Activated CD4-positive, alpha-beta T cell treated with anti-CD3 and anti-CD28 coated beads for 24 hours (primary cell): ENCODE measurements around the gene JUP.
A peak's percentile ranks its signal among the peaks of the same experiment; 100 is the strongest.
"Not testable (repeated sequence)": the region's sequence is repeated elsewhere in the genome, so short reads cannot be mapped to it uniquely, and the experiment has no call there.

ENCODE experiments used
- DNase-seq, 2 donors: peaks; one replicate each; pipeline ENCODE4 v3.0.0-alpha.2; 2020; ENCODE audit warnings: low read depth in 2 of 2

Gene JUP

DNA sequence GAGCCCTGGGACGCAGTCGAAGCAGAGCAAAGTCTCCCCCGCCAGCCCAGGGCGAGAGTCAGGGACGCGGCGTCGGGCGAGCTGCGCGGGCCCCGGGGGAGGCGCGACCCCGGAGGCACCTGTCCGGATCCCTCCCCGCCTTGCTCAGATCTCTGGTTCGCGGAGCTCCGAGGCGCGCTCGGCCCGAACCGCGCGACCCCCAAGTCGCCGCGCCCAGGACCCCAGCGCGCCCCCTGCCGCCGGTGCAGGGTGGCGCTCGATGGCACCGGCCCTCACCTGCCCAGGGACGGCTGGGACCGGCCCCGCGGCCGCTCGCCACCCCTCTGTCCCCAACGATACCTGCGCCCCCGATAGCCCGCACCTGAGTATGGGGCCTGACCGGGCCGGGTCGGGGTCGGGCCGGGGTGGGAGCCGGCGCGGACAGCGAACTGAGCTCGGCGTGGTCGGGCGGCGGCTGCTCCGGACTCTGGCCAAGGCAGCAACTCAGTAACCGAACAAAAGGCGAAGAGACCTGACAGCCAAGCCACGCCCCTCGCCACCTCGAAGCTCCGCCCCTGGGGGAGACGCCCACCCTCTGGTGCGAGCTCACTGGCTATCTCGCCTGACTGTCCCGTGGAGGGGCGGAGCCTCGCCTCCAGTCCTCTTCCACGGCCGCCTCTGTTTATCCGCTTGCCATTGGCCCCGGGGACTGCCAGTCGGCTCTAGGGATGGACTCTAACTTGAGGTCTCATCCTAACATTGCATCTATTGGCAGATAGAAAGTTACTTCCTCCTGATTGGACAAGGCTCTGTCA lies at the start of gene JUP:
JUP (minus strand) TSS at position 485 of the 794 bp plus-strand sequence. CDS start 14,857 bp downstream, outside the sequence.
- peak; percentile 82 to 91 for DNase-seq

DNA sequence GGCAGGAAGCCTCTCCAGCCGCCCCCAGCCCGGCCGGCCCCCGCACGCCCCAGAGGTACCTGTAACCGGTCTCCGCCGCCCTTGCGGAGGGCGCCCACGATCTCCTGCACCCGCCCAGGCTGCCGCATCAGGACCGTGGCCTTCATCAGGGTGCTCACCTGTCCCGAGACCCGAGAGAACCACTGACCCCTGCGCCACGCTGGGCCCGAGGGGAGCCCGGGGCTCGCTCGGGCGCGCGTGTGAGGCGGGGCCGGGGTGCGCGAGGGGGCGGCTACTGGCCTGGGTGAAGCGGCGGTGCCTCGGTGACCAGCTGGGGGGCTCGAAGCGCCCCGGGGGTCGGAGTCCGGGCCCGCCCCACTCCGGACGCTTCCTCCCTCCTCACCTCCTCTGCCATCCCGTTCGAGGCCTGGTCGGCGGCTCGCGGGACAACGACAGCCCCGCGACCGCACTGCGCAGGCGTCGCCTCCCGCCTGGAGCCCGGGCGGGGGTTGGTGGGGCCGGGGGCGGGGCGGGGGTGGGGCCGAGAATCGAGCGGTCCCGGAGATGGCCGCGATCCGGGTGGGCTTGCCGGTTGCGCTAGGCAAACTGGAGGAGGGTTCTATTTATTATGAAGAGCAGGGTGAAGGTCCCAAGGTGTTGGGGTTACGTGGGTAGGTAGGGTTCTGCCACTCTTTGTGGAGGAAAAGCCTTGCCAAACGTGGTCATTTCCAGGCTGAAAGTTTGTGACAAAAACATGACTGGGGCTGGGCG lies 49.5 kb upstream of the JUP start, which contains the start of gene NT5C3B:
NT5C3B (minus strand) TSS at position 433 of the 750 bp plus-strand sequence; CDS start at position 394, 39 bp downstream.
- peak; percentile 41 to 42 for DNase-seq

DNA sequence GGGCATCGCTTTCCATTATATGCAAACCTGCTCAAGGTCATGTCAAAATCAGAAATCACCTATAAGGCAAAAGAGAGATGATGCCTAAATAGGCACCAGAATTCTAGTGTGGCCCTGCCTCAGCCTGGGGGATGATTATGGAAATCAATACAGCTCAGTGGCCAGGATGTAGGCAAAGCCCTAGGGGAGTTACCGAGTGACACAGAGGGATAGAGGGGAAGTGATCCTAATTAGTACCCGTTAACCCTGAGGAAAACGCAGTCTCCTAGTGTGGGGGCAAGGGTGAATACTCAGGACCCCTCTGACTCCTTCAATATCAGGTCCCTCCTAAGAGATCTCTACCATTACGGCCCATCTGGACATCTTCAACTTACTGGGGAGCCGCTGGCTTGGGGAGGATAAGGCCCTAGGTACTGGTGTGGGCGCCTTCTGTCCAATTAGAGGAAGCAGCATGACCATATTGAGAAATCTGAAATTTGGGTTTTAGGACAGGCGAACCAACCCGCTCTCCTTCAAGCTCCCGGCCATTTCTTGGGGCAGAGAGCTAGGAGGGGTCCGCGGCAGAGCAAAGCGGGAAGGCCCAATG lies 48.8 kb upstream of the JUP start:
- no peak for DNase-seq

DNA sequence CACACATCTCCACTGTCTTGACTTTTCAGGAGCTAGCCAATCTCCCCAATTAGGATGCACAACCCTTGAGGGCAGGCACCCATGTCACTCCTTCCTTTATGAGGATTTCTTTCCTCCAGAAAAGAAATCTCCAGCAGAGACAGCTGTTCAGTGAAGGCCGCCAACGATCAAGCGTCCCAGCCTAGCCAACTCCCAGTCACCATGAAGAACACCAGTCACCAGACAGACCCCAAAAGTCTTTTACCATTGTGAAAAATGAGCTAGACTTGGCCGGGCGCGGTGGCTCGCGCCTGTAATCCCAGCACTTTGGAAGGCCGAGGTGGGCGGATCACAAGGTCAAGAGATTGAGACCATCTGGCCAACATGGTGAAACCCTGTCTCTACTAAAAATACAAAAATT lies 43.5 kb upstream of the JUP start:
- not testable (repeated sequence) for DNase-seq

DNA sequence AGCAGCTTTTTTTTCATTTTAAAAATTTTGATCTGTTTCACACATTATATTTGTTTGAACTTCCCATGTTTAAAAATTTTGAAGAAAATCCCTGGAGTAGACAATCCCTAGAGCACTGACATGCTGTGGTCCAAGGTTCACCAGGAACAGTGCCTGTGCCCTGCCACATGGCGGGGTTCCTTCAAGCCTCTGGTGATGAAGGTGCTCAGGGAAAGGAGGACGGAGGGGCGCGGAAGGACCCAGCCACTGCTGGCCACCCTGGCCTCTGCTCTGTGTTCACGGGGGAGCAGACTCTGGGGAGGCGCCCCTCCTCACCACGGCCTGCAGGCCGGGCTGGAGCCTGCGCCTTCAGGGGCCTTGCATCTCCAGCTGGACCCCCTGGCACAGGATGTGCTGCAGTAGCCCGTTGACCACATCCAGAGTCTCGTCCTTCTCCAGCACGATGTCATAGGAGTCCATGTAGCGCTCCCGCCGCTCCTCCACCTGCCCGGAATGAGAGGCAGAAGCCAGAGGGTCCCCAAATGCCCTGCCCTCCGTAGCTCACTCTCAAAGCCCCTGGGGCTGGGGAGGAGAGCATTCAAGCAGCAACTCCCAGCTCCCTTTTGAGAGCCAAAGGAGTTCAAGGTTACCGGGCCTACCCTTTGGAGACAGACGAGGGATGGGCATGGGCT lies 38.8 kb upstream of the JUP start:
- DNase-seq, result no peak

DNA sequence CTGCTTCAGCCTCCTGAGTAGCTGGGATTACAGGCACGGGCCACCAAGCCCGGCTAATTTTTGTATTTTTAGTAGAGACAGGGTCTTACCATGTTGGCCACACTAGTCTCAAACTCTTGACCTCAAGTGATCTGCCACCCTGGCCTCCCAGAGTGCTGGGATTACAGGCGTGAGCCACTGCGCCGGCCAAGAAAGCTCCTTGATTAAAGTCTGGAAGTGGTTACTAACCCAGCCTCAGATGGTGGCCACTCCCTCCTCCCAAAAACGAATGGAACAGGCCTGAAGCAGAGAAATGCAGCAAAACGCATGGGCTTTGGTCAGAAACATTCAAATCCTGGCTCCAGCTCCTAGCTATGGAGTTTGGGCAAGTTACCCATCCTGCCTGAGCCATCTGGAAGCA lies 37.6 kb upstream of the JUP start:
- DNase-seq, result no peak

DNA sequence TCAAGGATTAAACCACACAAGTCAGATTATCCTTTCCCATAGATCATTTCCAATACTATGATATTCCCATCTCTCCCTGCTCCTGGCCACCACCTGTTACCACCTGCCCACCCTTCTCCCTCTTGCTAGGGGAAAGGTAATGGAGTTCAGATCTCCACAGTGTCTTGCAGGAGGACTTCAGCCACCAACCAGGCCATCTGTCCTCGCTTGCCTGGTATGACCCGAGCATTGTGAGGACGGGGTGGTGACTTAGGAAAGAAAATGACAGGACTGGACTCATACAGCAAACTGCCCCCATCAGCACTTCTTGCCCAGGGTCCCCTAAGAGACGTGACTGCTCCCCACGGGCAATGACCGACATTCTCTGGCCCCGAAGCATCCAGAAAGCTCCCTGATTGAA lies 37.1 kb upstream of the JUP start:
- DNase-seq, result no peak

DNA sequence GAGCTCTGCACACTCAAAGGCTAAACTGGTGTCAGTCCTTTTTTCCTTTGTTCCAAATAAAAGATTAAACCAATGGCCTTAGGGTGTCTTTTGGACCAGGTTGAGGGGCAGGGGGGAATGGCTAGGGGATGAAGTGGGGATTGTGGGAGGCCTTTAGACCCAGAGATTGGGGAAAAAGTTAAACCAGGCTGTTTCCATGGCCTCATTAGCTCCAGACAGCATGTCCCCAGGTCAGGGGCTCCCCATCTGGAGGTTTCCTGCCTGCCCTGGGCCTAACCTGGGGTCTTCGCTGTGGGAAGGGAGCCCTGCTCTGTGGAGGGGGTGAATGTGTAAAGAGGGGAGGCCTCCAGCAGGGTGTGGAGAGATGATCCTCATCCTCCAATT lies 36.6 kb upstream of the JUP start:
- DNase-seq, result no peak

DNA sequence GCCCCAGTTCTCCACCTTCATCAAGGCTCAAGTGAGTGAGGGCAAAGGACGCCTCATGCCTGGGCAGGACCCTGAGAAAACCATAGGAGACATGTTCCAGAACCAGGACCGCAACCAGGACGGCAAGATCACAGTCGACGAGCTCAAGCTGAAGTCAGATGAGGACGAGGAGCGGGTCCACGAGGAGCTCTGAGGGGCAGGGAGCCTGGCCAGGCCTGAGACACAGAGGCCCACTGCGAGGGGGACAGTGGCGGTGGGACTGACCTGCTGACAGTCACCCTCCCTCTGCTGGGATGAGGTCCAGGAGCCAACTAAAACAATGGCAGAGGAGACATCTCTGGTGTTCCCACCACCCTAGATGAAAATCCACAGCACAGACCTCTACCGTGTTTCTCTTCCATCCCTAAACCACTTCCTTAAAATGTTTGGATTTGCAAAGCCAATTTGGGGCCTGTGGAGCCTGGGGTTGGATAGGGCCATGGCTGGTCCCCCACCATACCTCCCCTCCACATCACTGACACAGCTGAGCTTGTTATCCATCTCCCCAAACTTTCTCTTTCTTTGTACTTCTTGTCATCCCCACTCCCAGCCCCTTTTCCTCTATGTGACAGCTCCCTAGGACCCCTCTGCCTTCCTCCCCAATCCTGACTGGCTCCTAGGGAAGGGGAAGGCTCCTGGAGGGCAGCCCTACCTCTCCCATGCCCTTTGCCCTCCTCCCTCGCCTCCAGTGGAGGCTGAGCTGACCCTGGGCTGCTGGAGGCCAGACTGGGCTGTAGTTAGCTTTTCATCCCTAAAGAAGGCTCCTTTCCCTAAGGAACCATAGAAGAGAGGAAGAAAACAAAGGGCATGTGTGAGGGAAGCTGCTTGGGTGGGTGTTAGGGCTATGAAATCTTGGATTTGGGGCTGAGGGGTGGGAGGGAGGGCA lies 36.0 kb upstream of the JUP start:
- no peak for DNase-seq

DNA sequence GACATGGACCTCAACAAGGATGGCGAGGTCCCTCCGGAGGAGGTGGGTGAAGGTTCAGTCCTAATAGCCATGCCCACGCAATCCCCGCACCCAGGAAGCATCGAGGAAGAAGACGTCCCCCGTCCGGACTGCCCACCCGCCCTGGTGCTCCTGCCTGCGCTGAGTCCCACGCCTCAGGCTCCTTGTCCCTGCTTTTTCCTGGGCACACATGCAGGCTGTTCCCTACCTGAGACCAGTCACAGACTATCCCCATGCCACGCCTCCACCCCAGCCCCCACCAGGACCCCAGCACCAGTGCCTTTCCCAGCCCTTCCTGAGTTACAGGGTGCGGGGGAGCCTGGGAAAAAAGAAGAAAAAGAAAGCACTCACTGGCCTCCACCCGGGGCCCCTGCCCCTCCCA lies 35.3 kb upstream of the JUP start:
- no peak for DNase-seq

DNA sequence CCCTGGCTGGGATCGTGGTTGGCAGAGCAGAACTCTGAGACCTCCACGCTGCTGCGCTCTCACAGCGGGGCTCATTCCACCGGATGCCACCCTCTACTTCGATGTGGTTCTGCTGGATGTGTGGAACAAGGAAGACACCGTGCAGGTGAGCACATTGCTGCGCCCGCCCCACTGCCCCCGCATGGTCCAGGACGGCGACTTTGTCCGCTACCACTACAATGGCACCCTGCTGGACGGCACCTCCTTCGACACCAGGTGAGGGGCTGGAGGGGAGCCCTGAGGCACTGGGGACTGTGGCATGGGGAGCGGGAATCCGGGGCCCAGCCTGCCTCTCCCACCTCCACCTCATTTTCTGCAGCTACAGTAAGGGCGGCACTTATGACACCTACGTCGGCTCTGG lies 31.5 kb upstream of the JUP start:
- no peak for DNase-seq

DNA sequence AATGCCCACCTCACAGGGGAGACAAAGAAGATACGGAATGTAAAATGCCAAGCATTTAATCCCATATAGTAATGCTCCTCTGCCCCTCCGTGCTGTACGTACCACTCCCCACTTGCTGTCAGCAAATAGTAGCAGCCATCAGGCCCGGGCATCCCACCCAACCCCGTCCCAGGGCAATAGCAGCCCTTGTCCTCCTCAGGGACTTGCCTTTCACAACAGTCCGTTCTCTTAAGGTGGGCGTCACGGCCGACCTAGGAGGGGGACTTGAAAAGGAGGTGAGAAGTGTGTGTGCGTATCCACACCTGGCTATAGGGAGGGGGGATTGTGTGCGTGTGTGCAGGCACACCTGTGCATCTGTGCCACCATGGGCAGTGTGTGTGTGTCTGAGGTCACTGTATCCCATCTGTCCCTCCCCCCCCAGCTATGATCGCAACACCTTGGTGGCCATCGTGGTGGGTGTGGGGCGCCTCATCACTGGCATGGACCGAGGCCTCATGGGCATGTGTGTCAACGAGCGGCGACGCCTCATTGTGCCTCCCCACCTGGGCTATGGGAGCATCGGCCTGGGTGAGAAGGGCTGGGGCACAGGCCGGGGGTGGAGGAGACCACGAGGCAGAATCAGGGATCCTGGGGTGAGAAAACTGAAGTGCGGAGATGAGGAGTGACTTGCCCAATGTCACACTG lies 30.3 kb upstream of the JUP start:
- no peak for DNase-seq

DNA sequence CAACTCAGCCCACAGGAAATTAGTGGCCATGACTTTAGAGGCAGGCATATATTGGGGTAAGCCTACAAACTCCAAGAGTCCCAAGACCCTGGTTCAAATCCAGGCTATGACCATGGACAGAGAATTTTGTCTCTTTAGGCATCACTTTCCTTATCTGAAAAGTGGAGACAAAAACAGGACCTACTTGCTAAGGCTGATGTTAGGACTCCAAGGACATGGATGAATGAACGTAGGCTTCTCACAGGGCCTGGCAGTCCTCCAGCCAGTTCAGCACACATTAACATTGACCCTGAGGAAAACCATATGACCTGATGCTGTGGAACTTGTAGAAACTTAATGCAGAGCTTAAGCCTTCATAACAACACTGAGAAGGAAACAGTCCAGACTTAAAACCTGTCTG lies 27.7 kb upstream of the JUP start:
- no peak for DNase-seq

DNA sequence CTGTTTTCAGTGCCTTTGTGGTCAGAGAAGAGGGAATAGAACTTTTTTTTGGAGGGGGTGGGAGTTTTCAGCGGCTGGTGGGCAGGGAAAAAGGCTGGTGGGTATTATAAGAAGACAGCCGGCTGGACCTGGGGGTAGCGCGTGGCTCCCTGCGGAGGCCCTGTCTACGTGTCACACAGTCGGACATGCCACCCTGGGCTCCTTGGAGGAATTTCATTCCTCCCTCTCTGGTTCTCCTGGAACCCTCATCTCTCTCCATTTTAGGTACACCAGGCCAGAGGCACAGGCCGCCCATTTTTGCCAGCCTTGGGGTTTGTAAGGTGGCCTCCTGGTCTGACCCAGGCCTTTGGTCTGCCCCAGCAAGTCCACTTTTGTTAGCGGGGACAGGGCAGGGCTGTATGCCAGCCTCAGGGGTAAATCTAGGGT lies 27.2 kb upstream of the JUP start:
- no peak for DNase-seq

DNA sequence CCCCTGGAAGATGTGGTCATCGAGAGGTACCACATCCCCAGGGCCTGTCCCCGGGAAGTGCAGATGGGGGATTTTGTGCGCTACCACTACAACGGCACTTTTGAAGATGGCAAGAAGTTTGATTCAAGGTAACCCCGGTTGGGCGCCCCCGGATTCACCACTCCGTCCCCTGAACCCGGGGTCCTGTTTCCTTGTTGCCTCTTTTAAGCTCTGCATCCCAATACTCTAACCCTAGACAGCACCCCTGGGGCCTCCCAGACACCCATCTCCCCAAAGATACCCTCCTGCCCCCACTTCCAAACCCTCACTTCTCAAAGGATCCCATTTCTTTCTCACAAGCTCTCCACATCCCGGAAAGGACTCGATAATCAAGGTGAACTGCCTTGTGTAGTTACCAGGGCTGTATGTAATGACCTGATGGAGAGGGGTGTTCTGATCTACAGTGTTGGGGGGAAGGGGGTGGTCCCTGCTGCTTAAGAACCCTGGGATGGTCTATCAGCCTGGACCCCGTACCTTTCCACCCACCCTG lies 26.7 kb upstream of the JUP start:
- DNase-seq, result no peak

DNA sequence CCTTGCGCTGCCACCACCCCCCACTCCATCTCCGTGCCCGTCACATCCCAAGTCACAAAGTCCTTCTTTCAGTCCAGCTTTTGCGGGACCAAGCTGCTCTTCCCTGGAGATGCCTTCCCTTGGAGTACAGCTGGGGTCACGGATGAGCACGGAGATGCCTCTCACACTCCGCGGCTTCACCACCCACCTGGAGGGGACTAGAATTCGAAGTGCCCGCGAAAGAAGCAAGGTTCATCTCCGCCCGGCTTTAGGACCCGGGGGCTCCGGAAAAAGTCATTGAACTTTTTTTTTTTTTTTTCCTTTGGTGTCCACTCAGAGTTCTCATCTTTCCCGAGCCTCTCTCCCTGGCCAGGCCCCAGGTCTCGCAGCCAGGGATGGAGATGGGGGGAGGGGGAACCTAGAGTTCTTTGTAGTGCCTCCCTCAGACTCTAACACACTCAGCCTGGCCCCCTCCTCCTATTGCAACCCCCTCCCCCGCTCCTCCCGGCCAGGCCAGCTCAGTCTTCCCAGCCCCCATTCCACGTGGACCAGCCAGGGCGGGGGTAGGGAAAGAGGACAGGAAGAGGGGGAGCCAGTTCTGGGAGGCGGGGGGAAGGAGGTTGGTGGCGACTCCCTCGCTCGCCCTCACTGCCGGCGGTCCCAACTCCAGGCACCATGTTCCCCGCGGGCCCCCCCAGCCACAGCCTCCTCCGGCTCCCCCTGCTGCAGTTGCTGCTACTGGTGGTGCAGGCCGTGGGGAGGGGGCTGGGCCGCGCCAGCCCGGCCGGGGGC lies 26.1 kb upstream of the JUP start, which contains the start of gene FKBP10:
FKBP10 (plus strand) TSS at position 624 of the 771 bp plus-strand sequence; CDS start at position 655, 31 bp downstream.
- peak in 1 of 2 donors; percentile 8 for DNase-seq

DNA sequence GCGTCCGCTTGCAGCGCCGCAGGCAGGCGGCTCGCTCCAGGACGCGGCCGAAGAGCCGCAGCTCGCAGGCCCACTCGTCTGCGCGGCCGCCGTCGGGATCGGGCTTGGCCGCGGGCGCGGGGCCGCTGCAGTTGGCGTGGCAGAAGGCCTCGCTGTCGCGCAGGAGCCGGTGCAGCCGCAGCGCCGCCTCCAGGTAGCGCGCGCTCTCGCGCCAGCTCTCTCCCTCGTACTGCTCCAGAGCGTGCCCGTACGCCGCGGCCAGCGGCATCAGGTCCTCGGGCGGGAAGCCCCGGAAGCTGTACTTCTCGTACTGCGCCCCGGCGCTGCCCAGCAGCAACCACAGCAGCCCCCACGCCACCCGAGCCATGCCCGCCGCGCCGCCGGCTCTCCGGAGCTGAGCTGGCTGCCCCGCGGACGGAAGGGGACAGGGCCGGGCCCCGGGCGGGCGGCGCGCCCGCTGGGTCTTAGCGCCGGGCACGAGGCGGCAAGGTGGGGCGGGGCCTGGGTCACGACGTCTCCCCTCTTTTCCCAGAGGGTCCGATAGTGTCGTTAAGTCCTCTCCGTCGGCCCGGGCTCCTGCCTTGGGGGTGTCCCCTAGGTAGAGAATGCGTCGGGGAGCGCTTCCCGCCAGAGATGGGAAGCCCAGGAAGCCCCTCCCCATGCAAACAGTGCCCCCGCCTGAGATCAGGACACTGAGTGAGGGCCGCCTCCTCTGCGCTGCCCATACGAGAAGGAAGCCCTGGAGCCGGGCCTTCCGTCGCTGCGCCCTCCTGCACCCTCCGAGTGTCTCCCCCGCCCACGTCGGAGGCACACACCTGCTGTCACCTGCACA lies 25.3 kb upstream of the JUP start, which contains the start of gene P3H4:
P3H4 (minus strand) TSS at position 401 of the 832 bp plus-strand sequence; CDS start at position 367, 34 bp downstream.
- peak; percentile 43 to 60 for DNase-seq
